A673 (cell line): ENCODE results near the gene PPFIA2. TPM values are rescaled to one million over a fixed set of nuclear protein-coding genes. Genes with fewer than 3 reads are reported as not detected.

Source experiments
- BruUV-seq: library from RNA; stranded (reverse); fragments of 400-500 nt; replicated peaks from 2 replicates; lab custom pipeline; 2021; lab: Mats Ljungman, UMichigan
- CTCF ChIA-PET: fragments of 300-600 bp; sonication (Branson Sonifier 250); formaldehyde crosslinking; loops from one replicate; lab custom pipeline; 2022; ENCODE audit warnings: antibody characterized with exemption; lab: Charles Lee
- POLR2A ChIA-PET: fragments of 300-600 bp; sonication (Branson Sonifier 250); formaldehyde crosslinking; loops from one replicate; lab custom pipeline; 2022; ENCODE audit warnings: antibody characterized with exemption; ENCODE audit not compliant: low non-redundant PET; lab: Charles Lee
- DNase-seq: peaks from one replicate; pipeline ENCODE4 v3.0.0-alpha.2; 2015; ENCODE audit warnings: low spot score
- H3K27ac ChIP-seq: fragments of 200-600 bp; sonication (generic); 2 replicates; pipeline ENCODE4 v1.5.1; 2016; ENCODE audit warnings: mixed run types, low read depth, mild to moderate bottlenecking, mixed read lengths, antibody characterized with exemption, low read length; ENCODE audit not compliant: poor library complexity, severe bottlenecking
- H3K27me3 ChIP-seq: fragments of 200-600 bp; sonication (generic); replicated peaks from 2 replicates; pipeline ENCODE4 v1.6.1; 2017; ENCODE audit warnings: mixed run types, low read depth, mild to moderate bottlenecking, mixed read lengths, antibody characterized with exemption, low read length; ENCODE audit not compliant: insufficient read depth, poor library complexity
- H3K36me3 ChIP-seq: fragments of 200-600 bp; sonication (generic); 2 replicates; pipeline ENCODE4 v1.6.1; 2016; ENCODE audit warnings: mixed run types, mild to moderate bottlenecking, mixed read lengths, antibody characterized with exemption, low read length; ENCODE audit not compliant: insufficient read depth, poor library complexity, severe bottlenecking
- H3K4me1 ChIP-seq: fragments of 200-600 bp; sonication (generic); 2 replicates; pipeline ENCODE4 v1.6.1; 2017; ENCODE audit warnings: mixed run types, mild to moderate bottlenecking, mixed read lengths, antibody characterized with exemption, low read length; ENCODE audit not compliant: insufficient read depth, poor library complexity, severe bottlenecking
- H3K4me3 ChIP-seq: fragments of 200-600 bp; sonication (generic); 2 replicates; pipeline ENCODE4 v1.5.1; 2016; ENCODE audit warnings: low read depth, mixed run types, mild to moderate bottlenecking, mixed read lengths, low read length; ENCODE audit not compliant: poor library complexity, severe bottlenecking
- H3K9me3 ChIP-seq: fragments of 200-600 bp; sonication (generic); 2 replicates; pipeline ENCODE4 v1.6.1; 2016; ENCODE audit warnings: mixed run types, low read depth, mild to moderate bottlenecking, mixed read lengths, antibody characterized with exemption, low read length; ENCODE audit not compliant: poor library complexity, severe bottlenecking
- EZH2 ChIP-seq: fragments of 200-600 bp; sonication (generic); IDR thresholded peaks from 2 replicates; pipeline ENCODE4 v1.6.1; 2017; ENCODE audit warnings: borderline replicate concordance, low read depth, mild to moderate bottlenecking, mixed read lengths, antibody characterized with exemption, low read length; ENCODE audit not compliant: poor library complexity, severe bottlenecking
- intact Hi-C: fragments of 100-400 bp; cut with micrococcal nuclease; formaldehyde crosslinking; loops from one replicate; pipeline ENCODE4 v1.10.0; 2022; ENCODE audit not compliant: unreplicated experiment
- total RNA-seq: library from RNA; stranded (reverse); gene quantifications from 2 replicates; pipeline ENCODE4 v1.2.3, GENCODE V29; 2021
- TF ChIP-seq, protein P1 (sequence below): fragments of 300-800, 200-600 bp; sonication (generic); conservative IDR thresholded peaks from 2 replicates; pipeline ENCODE4 v1.5.1; 2017; ENCODE audit warnings: low read depth, mild to moderate bottlenecking, antibody characterized with exemption, low read length, moderate library complexity, mixed read lengths

Gene PPFIA2
- total RNA-seq, 1 experiment from 2014 or later: 0.52 TPM

- peak overlapping the region; percentile 80 for H3K27ac ChIP-seq
- no peak overlapping the region for H3K4me3 ChIP-seq
- no TSS peak for BruUV-seq
- ChIA-PET POLR2A (no interaction called here), CTCF (interaction anchor here (0.8 kb wide), 1 partner anchor 331 kb away, joined by 3 read pairs; no protein-coding TSS in a partner anchor)
- H3K9me3 ChIP-seq: no peaks in the 10 kb centered on the region
- DNase-seq: peak; percentile 94
- H3K27me3 ChIP-seq: no peaks in the 10 kb centered on the region
- peaks cover 41% of the 10 kb centered on the region for H3K4me1 ChIP-seq
- H3K36me3 ChIP-seq: no peaks in the 10 kb centered on the region
- TF ChIP-seq, protein P1, sequence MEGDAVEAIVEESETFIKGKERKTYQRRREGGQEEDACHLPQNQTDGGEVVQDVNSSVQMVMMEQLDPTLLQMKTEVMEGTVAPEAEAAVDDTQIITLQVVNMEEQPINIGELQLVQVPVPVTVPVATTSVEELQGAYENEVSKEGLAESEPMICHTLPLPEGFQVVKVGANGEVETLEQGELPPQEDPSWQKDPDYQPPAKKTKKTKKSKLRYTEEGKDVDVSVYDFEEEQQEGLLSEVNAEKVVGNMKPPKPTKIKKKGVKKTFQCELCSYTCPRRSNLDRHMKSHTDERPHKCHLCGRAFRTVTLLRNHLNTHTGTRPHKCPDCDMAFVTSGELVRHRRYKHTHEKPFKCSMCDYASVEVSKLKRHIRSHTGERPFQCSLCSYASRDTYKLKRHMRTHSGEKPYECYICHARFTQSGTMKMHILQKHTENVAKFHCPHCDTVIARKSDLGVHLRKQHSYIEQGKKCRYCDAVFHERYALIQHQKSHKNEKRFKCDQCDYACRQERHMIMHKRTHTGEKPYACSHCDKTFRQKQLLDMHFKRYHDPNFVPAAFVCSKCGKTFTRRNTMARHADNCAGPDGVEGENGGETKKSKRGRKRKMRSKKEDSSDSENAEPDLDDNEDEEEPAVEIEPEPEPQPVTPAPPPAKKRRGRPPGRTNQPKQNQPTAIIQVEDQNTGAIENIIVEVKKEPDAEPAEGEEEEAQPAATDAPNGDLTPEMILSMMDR: no peak
- no peak for TF ChIP-seq EZH2
- intact Hi-C loops: no loop called here
Observed at GRCh38 chr12:81296556-81297305, 462.4 kb downstream of the PPFIA2 start.

DNA sequence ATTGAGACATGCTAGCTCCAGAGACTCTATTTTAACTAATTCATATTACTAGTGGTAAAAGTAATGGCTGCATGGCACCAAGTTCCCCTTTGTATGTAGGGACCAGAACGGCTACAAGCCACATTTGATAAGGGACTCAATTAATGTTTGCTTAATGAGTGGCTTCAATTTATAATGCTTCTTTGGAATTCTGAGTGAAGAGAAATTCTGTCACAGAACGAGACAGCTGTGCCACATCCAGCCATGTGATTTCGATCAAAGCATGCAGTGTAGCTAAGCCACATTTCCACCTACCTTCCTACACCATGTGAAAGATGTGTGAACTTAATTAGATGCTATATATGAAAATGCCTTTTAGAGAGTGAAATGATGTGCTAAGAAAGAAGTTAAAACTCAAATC is 463.9 kb downstream of the PPFIA2 start:
- no peaks in the 10 kb centered on the region for H3K36me3 ChIP-seq
- no peaks in the 10 kb centered on the region for H3K27me3 ChIP-seq
- DNase-seq: peak; percentile 30
- intact Hi-C loops: no loop called here
- H3K4me1 ChIP-seq: peaks cover 52% of the 10 kb centered on the region
- CTCF ChIA-PET: no interaction called here
- no peaks in the 10 kb centered on the region for H3K9me3 ChIP-seq
- POLR2A ChIA-PET: no interaction called here
- peak overlapping the region; percentile 80 for H3K27ac ChIP-seq
- no peak overlapping the region for H3K4me3 ChIP-seq
- TF ChIP-seq, protein P1: no peak
- TF ChIP-seq EZH2: no peak
- BruUV-seq: no TSS peak

- Histone ChIP-seq H3K36me3 (no peaks in the 10 kb centered on the region), H3K27ac (peak overlapping the region; percentile 80), H3K9me3 (no peaks in the 10 kb centered on the region), H3K27me3 (no peaks in the 10 kb centered on the region), H3K4me3 (peak overlapping the region; percentile 20), H3K4me1 (peaks cover 53% of the 10 kb centered on the region)
- TF ChIP-seq EZH2: no peak
- TF ChIP-seq, protein P1: no peak
- ChIA-PET POLR2A (interaction anchor here (0.8 kb wide), 1 partner anchor 207 kb away, joined by 3 read pairs; no protein-coding TSS in a partner anchor), CTCF (interaction anchor here (0.6 kb wide), 2 partner anchors 59 to 334 kb away, joined by 3 read pairs; no protein-coding TSS in a partner anchor)
- intact Hi-C loops: loop anchor here (1.0 to 5.0 kb wide), 2 partner anchors 71 to 687 kb away; no protein-coding TSS in a partner anchor
- BruUV-seq: no TSS peak
- DNase-seq: peak; percentile 92
Observed at GRCh38 chr12:81294325-81295190, 464.6 kb downstream of the PPFIA2 start.
